Endothelial cell (in vitro differentiated cells): ENCODE data around the gene STMP1. TPM values are rescaled to one million over a fixed set of nuclear protein-coding genes. Genes with fewer than 3 reads are reported as not detected.

ENCODE experiments used
- DNase-seq: peaks from one replicate; pipeline ENCODE4 v3.0.0; 2021; ENCODE audit warnings: low spot score
- H3K27ac Mint-ChIP-seq: one replicate; pipeline ENCODE4 v1.8.0; 2021; ENCODE audit warnings: mixed read lengths, inconsistent platforms; ENCODE audit not compliant: unreplicated experiment
- H3K27me3 Mint-ChIP-seq: one replicate; pipeline ENCODE4 v1.8.0; 2021; ENCODE audit warnings: mild to moderate bottlenecking, moderate library complexity, mixed read lengths, inconsistent platforms; ENCODE audit not compliant: unreplicated experiment
- H3K36me3 Mint-ChIP-seq: one replicate; pipeline ENCODE4 v1.8.0; 2021; ENCODE audit warnings: mild to moderate bottlenecking, low read depth, mixed read lengths, inconsistent platforms; ENCODE audit not compliant: unreplicated experiment
- H3K4me1 Mint-ChIP-seq: one replicate; pipeline ENCODE4 v1.8.0; 2021; ENCODE audit warnings: mild to moderate bottlenecking, mixed read lengths, inconsistent platforms; ENCODE audit not compliant: unreplicated experiment
- H3K4me3 Mint-ChIP-seq: one replicate; pipeline ENCODE4 v1.8.0; 2021; ENCODE audit warnings: mild to moderate bottlenecking, mixed read lengths, inconsistent platforms; ENCODE audit not compliant: unreplicated experiment
- H3K9me3 Mint-ChIP-seq: one replicate; pipeline ENCODE4 v1.8.0; 2021; ENCODE audit warnings: mixed read lengths, inconsistent platforms; ENCODE audit not compliant: unreplicated experiment
- CTCF ChIP-seq: fragments of 200-600 bp; sonication (generic); IDR thresholded peaks from one replicate; pipeline ENCODE4 v1.5.0; 2021; ENCODE audit warnings: antibody characterized with exemption; ENCODE audit not compliant: unreplicated experiment
- total RNA-seq: library from RNA; stranded (reverse); fragmentation: NEBNext Ultra II Directional; extraction: Animal tissue kit (Norgen Biotek cat#: 25700); gene quantifications from one replicate; pipeline ENCODE4 v1.2.1, GENCODE V29; 2021; ENCODE audit not compliant: unreplicated experiment

Gene STMP1
- total RNA-seq, 1 donor from 2014 or later = 27.5 TPM

GRCh38 chr7:135693558-135693957 is 31.2 kb downstream of the STMP1 start:
- Mint-ChIP-seq H3K4me3 (no peak overlapping the region), H3K27ac (no peak overlapping the region), H3K36me3 (peaks cover 7% of the 10 kb centered on the region), H3K27me3 (peaks cover 3% of the 10 kb centered on the region), H3K9me3 (no peaks in the 10 kb centered on the region), H3K4me1 (peaks cover 31% of the 10 kb centered on the region)
- no peak for DNase-seq
- no peak for TF ChIP-seq CTCF

GRCh38 chr7:135697276-135698049 is 35.1 kb downstream of the STMP1 start:
- no peak for DNase-seq
- Mint-ChIP-seq H3K36me3 (peaks cover 3% of the 10 kb centered on the region), H3K27me3 (peaks cover 3% of the 10 kb centered on the region), H3K4me1 (peaks cover 12% of the 10 kb centered on the region), H3K4me3 (no peak overlapping the region), H3K27ac (no peak overlapping the region), H3K9me3 (no peaks in the 10 kb centered on the region)
- no peak for TF ChIP-seq CTCF

- no peaks in the 10 kb centered on the region for H3K9me3 Mint-ChIP-seq
- DNase-seq = no peak
- no peak overlapping the region for H3K27ac Mint-ChIP-seq
- H3K4me3 Mint-ChIP-seq = no peak overlapping the region
- H3K4me1 Mint-ChIP-seq = peaks cover 19% of the 10 kb centered on the region
- peaks cover 1% of the 10 kb centered on the region for H3K27me3 Mint-ChIP-seq
- no peaks in the 10 kb centered on the region for H3K36me3 Mint-ChIP-seq
- peak; percentile 39 for TF ChIP-seq CTCF
Observed at GRCh38 chr7:135704074-135704473, 41.8 kb downstream of the STMP1 start.

- H3K4me1 Mint-ChIP-seq = peaks cover 24% of the 10 kb centered on the region
- no peaks in the 10 kb centered on the region for H3K36me3 Mint-ChIP-seq
- TF ChIP-seq CTCF = no peak
- no peak overlapping the region for H3K4me3 Mint-ChIP-seq
- H3K27ac Mint-ChIP-seq = no peak overlapping the region
- H3K9me3 Mint-ChIP-seq = no peaks in the 10 kb centered on the region
- peaks cover 1% of the 10 kb centered on the region for H3K27me3 Mint-ChIP-seq
- DNase-seq = no peak
Observed at GRCh38 chr7:135704698-135705097, 42.4 kb downstream of the STMP1 start.

GRCh38 chr7:135706038-135706742 is 43.9 kb downstream of the STMP1 start:
- no peaks in the 10 kb centered on the region for H3K9me3 Mint-ChIP-seq
- H3K36me3 Mint-ChIP-seq = no peaks in the 10 kb centered on the region
- DNase-seq = no peak
- peaks cover 32% of the 10 kb centered on the region for H3K4me1 Mint-ChIP-seq
- H3K4me3 Mint-ChIP-seq = no peak overlapping the region
- H3K27me3 Mint-ChIP-seq = peaks cover 1% of the 10 kb centered on the region
- H3K27ac Mint-ChIP-seq = no peak overlapping the region
- no peak for TF ChIP-seq CTCF
